B cell (primary cell): Measurements from ENCODE around the gene ATP6V1G2. TPM values are rescaled to one million over a fixed set of nuclear protein-coding genes. Genes with fewer than 3 reads are reported as not detected.

ENCODE experiments used
- ATAC-seq: fragments of 200-7000 bp; cut with Tn5 transposase; one replicate; pipeline ENCODE4 v1.10.0; 2021; ENCODE audit warnings: low read depth, mild to moderate bottlenecking, moderate number of reproducible peaks, moderate library complexity
- CTCF ChIA-PET: fragments of 350-600 bp; sonication (Branson Sonifier 250); formaldehyde crosslinking; loops from one replicate; lab custom pipeline; 2021; ENCODE audit warnings: antibody characterized with exemption, inconsistent platforms; lab: Charles Lee
- POLR2A ChIA-PET: fragments of 350-600 bp; sonication (Branson Sonifier 250); formaldehyde crosslinking; loops from one replicate; lab custom pipeline; 2021; ENCODE audit warnings: antibody characterized with exemption; lab: Charles Lee
- DNase-seq: peaks from one replicate; pipeline ENCODE4 v3.0.0; 2013
- H2AFZ ChIP-seq: 2 replicates; pipeline ENCODE4 v1.6.1; 2012; ENCODE audit warnings: mild to moderate bottlenecking, low read depth, low read length; ENCODE audit not compliant: insufficient read depth, poor library complexity, severe bottlenecking
- H3K27ac ChIP-seq, 2 donors: 1 replicate in 1 of 2; 2 replicates in 1 of 2; pipeline ENCODE4 v1.5.1; 2012 to 2013; ENCODE audit warnings: low read length in 2 of 2, mild to moderate bottlenecking in 2 of 2, moderate library complexity in 1 of 2
- H3K27me3 ChIP-seq, 4 experiments: fragments of 200-600 bp in 1 of 4; sonication (generic) in 1 of 4; replicated peaks in 1 of 4; 1 replicate in 2 of 4; 2 replicates in 2 of 4; pipeline versions ENCODE4 v1.6.1 to v1.7.0; 2013 to 2016; ENCODE audit warnings: low read length in 3 of 4, mild to moderate bottlenecking in 2 of 4, mixed read lengths in 1 of 4, moderate library complexity in 1 of 4; ENCODE audit not compliant: insufficient read depth in 4 of 4, control insufficient read depth in 3 of 4; ENCODE audit errors: control extremely low read depth in 1 of 4
- H3K36me3 ChIP-seq, 2 experiments: replicated peaks in 1 of 2; 1 replicate in 1 of 2; 2 replicates in 1 of 2; pipeline versions ENCODE4 v1.6.1 to v1.7.1; 2013; ENCODE audit warnings: low read length in 1 of 2; ENCODE audit not compliant: insufficient read depth in 2 of 2, control insufficient read depth in 1 of 2; ENCODE audit errors: control extremely low read depth in 1 of 2, extremely low read depth in 1 of 2
- H3K4me1 ChIP-seq, 2 donors: fragments of 200-600 bp in 1 of 2; sonication (generic) in 1 of 2; 1 replicate in 1 of 2; 2 replicates in 1 of 2; pipeline versions ENCODE4 v1.5.1 to v1.6.1; 2013 to 2017; ENCODE audit warnings: low read length in 2 of 2; ENCODE audit not compliant: control insufficient read depth in 2 of 2, insufficient read depth in 2 of 2
- H3K4me2 ChIP-seq: replicated peaks from 2 replicates; pipeline ENCODE3; 2012; ENCODE audit warnings: mild to moderate bottlenecking, low read depth, low read length; ENCODE audit not compliant: poor library complexity, severe bottlenecking
- H3K4me3 ChIP-seq, 5 experiments: fragments of 200-600 bp in 1 of 5; sonication (generic) in 1 of 5; 1 replicate in 3 of 5; 2 replicates in 2 of 5; pipeline versions ENCODE4 v1.5.1 to v1.7.0; 2011 to 2016; ENCODE audit warnings: low read length in 4 of 5, mild to moderate bottlenecking in 4 of 5, low read depth in 2 of 5, control low read depth in 1 of 5, moderate library complexity in 1 of 5; ENCODE audit not compliant: insufficient read depth in 1 of 5; ENCODE audit errors: control extremely low read depth in 1 of 5, extremely low read depth in 1 of 5
- H3K79me2 ChIP-seq: fragments of 200-600 bp; sonication (generic); one replicate; pipeline ENCODE4 v1.6.0; 2016; ENCODE audit warnings: low read length; ENCODE audit not compliant: control insufficient read depth, insufficient read depth
- H3K9ac ChIP-seq: fragments of 200-600 bp; sonication (generic); 2 replicates; pipeline ENCODE4 v1.6.1; 2017; ENCODE audit warnings: mild to moderate bottlenecking, low read length, moderate library complexity
- H3K9me3 ChIP-seq, 3 donors: one replicate each; pipeline versions ENCODE4 v1.6.1 to v1.7.1; 2013; ENCODE audit warnings: low read length in 2 of 3; ENCODE audit not compliant: control insufficient read depth in 2 of 3, insufficient read depth in 1 of 3; ENCODE audit errors: control extremely low read depth in 1 of 3
- H4K20me1 ChIP-seq: 2 replicates; pipeline ENCODE4 v1.6.0; 2012; ENCODE audit warnings: mild to moderate bottlenecking, low read length; ENCODE audit not compliant: insufficient read depth, control insufficient read depth, poor library complexity, severe bottlenecking
- H3K27ac Mint-ChIP-seq: one replicate; pipeline ENCODE4 v1.8.0; 2021; ENCODE audit warnings: mixed read lengths
- H3K27me3 Mint-ChIP-seq: one replicate; pipeline ENCODE4 v1.8.0; 2021; ENCODE audit warnings: mixed read lengths
- H3K4me1 Mint-ChIP-seq: one replicate; pipeline ENCODE4 v1.8.0; 2021; ENCODE audit warnings: mixed read lengths
- H3K4me3 Mint-ChIP-seq: one replicate; pipeline ENCODE4 v1.8.0; 2021; ENCODE audit warnings: mixed read lengths
- H3K9me3 Mint-ChIP-seq: one replicate; pipeline ENCODE4 v1.8.0; 2022; ENCODE audit warnings: mixed read lengths; ENCODE audit not compliant: insufficient read depth
- CTCF ChIP-seq: fragments of 200-600 bp; IDR thresholded peaks from one replicate; pipeline ENCODE4 v1.8.0; 2022; ENCODE audit warnings: antibody characterized with exemption, mild to moderate bottlenecking
- EZH2 ChIP-seq: IDR thresholded peaks from 2 replicates; pipeline ENCODE4 v1.6.1; 2012; ENCODE audit warnings: borderline replicate concordance, low read depth, mild to moderate bottlenecking, moderate library complexity, low read length; ENCODE audit not compliant: insufficient read depth, poor library complexity, severe bottlenecking
- WGBS: methylation state at CpG from one replicate; pipeline ENCODE4 v1.1.5; 2013; ENCODE audit warnings: missing lambda C conversion rate; ENCODE audit not compliant: insufficient coverage; 5-methylcytosine and 5-hydroxymethylcytosine counted together
- intact Hi-C: fragments of 100-400 bp; cut with micrococcal nuclease; formaldehyde crosslinking; loops from one replicate; pipeline ENCODE4 v1.10.0; 2022
- polyA plus RNA-seq: library from polyadenylated mRNA; depleted of rRNA; stranded (reverse); fragments of >200 nt; gene quantifications from 2 replicates; pipeline ENCODE4 v1.2.3, GENCODE V29; 2012
- total RNA-seq, 2 donors: library from RNA; stranded (reverse); fragments of 120-200 nt in 1 of 2; gene quantifications; 1 replicate in 1 of 2; 2 replicates in 1 of 2; pipeline versions ENCODE4 v1.2.3 to v1.2.4, GENCODE V29; 2013 to 2022

ATP6V1G2 gene
- total and polyA plus RNA-seq, 2 donors (not counting 1 experiment from before 2014, with no cell fraction given), result 3.3 to 4.5 TPM

- no peaks in the 10 kb centered on the region for H3K27me3 ChIP-seq
- DNase-seq (peak; percentile 27), ATAC-seq (no peak)
- no peaks in the 10 kb centered on the region for H3K9me3 Mint-ChIP-seq
- peak overlapping the region; percentile 10 for H3K9ac ChIP-seq
- H3K27me3 Mint-ChIP-seq, result no peaks in the 10 kb centered on the region
- no peaks in the 10 kb centered on the region for H3K9me3 ChIP-seq
- POLR2A ChIA-PET, result interaction anchor here (0.5 to 42.6 kb wide), 3 partner anchors 6 to 25 kb away, joined by 6 to 1450 read pairs (median 1450); partner anchors contain the start of genes ATP6V1G2, LST1, LTA and LTB
- H3K27ac Mint-ChIP-seq, result peak overlapping the region; percentile 99
- peak overlapping the region; percentile 95 to 97 for H3K27ac ChIP-seq
- intact Hi-C loops, result no loop called here
- H3K4me2 ChIP-seq, result peak overlapping the region; percentile 88
- peaks cover 2 to 41% of the 10 kb centered on the region in 2 experiments for H3K36me3 ChIP-seq
- CTCF ChIA-PET, result interaction anchor here (2.7 to 35.3 kb wide), 3 partner anchors 17 to 252 kb away, joined by 10 to 2241 read pairs (median 1108); partner anchors contain the start of genes ATP6V1G2, LST1, LTA and NCR3
- H3K4me1 Mint-ChIP-seq, result peaks cover 83% of the 10 kb centered on the region
- H3K4me3 Mint-ChIP-seq, result peak overlapping the region; percentile 98
- peaks cover 33% of the 10 kb centered on the region for H4K20me1 ChIP-seq
- no peak overlapping the region for H2AFZ ChIP-seq
- 77% methylated on average over 5 of the region's 12 CpGs for WGBS
- H3K4me3 ChIP-seq, result peak overlapping the region in 2 of 5 experiments; percentile 11 to 15
- H3K4me1 ChIP-seq, result peaks cover 65 to 83% of the 10 kb centered on the region in 2 donors
- H3K79me2 ChIP-seq, result peaks cover 89% of the 10 kb centered on the region
- no peak for TF ChIP-seq EZH2
- TF ChIP-seq CTCF, result no peak
These were observed 32.0 kb upstream of the ATP6V1G2 start for GRCh38 chr6:31578184-31579118.
